Mammary epithelial cell (primary cell): ENCODE results near the gene ASB4.

Source experiments
- EZH2 ChIP-seq: IDR thresholded peaks from 2 replicates; pipeline ENCODE4 v1.6.1; 2012; ENCODE audit warnings: low read length, inconsistent platforms, borderline replicate concordance
- TF ChIP-seq, protein P1 (sequence below), 2 donors: IDR thresholded peaks in 1 of 2; conservative IDR thresholded peaks in 1 of 2; 2 replicates each; pipeline ENCODE4 v1.5.1; 2011 to 2012; ENCODE audit warnings: inconsistent platforms in 2 of 2, low read length in 2 of 2, mild to moderate bottlenecking in 2 of 2, control low read depth in 1 of 2, low read depth in 1 of 2; ENCODE audit not compliant: insufficient read depth in 1 of 2; ENCODE audit errors: extremely low read depth in 1 of 2

DNA sequence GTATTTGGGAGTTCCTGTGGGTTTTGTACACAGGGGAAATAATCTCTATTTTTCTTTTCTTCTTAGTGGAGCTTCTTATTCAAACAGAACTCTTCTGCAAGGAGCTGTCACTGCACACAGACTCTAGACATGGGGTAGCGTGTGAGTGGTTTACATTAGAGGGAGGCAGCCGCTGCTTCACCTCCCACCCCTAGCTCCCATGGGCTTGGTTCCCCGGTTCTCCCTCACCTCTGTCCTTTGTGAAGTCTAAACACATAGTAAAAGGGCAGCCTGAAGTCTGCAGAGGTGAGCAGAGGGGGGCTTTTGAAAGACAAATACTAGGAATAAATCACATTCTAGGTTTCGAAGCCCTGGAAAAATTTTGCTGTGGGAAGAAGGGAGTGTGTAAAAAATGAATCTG is 5.5 kb downstream of the ASB4 start:
- TF ChIP-seq, protein P1, sequence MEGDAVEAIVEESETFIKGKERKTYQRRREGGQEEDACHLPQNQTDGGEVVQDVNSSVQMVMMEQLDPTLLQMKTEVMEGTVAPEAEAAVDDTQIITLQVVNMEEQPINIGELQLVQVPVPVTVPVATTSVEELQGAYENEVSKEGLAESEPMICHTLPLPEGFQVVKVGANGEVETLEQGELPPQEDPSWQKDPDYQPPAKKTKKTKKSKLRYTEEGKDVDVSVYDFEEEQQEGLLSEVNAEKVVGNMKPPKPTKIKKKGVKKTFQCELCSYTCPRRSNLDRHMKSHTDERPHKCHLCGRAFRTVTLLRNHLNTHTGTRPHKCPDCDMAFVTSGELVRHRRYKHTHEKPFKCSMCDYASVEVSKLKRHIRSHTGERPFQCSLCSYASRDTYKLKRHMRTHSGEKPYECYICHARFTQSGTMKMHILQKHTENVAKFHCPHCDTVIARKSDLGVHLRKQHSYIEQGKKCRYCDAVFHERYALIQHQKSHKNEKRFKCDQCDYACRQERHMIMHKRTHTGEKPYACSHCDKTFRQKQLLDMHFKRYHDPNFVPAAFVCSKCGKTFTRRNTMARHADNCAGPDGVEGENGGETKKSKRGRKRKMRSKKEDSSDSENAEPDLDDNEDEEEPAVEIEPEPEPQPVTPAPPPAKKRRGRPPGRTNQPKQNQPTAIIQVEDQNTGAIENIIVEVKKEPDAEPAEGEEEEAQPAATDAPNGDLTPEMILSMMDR (conservative IDR thresholded peaks at IDR 0.05 in 1 of 2, IDR thresholded peaks at IDR 0.05 in 1 of 2; ENCODE audit: extremely low read depth in 1 of 2, insufficient read depth in 1 of 2, low read depth in 1 of 2, low read length in 2 of 2) = no peak
- no peak for TF ChIP-seq EZH2
